HepG2 (cell line): ENCODE measurements around the gene KMT2E. TPM values are rescaled to one million over a fixed set of nuclear protein-coding genes. Genes with fewer than 3 reads are reported as not detected.

Experiments
- ATAC-seq: fragments of 200-7000 bp; cut with Tn5 transposase; 3 replicates; pipeline ENCODE4 v1.9.1; 2020; ENCODE audit warnings: mild to moderate bottlenecking, moderate library complexity
- BruUV-seq: library from RNA; stranded (reverse); fragments of 400-500 nt; replicated peaks from 2 replicates; lab custom pipeline; 2021; lab: Mats Ljungman, UMichigan
- CTCF ChIA-PET: fragments of 300-600 bp; formaldehyde crosslinking; extraction: SDS; loops from one replicate; lab custom pipeline; 2021; ENCODE audit warnings: low total read pairs, inconsistent platforms, low intra/inter-chr PET ratio; lab: Yijun Ruan, JAX
- POLR2A ChIA-PET: fragments of 350-600 bp; sonication (Branson Sonifier 250); formaldehyde crosslinking; loops from one replicate; lab custom pipeline; 2020; ENCODE audit warnings: antibody characterized with exemption, inconsistent platforms; lab: Yijun Ruan, JAX
- DNase-seq: peaks from one replicate; pipeline ENCODE4 v3.0.0-alpha.2; 2015; ENCODE audit warnings: low spot score
- FAIRE-seq: peaks from 3 replicates; lab custom pipeline; 2011; peaks lifted over from hg19 to GRCh38; lab: Jason Lieb, UNC
- H2AFZ ChIP-seq: one replicate; pipeline ENCODE4 v1.6.1; 2011; ENCODE audit warnings: low read length, inconsistent platforms
- H3K27ac ChIP-seq: fragments of 300-600 bp; 3 replicates; pipeline ENCODE4 v1.8.0; 2011; ENCODE audit warnings: mixed run types, mild to moderate bottlenecking, mixed read lengths, low read length, inconsistent platforms; ENCODE audit not compliant: insufficient read depth; ENCODE audit errors: extremely low read length
- H3K27me3 ChIP-seq, 2 experiments: fragments of 200-600 bp in 1 of 2; 2 replicates in 1 of 2; 3 replicates in 1 of 2; pipeline versions ENCODE4 v1.6.0 to v1.8.0; 2011; ENCODE audit warnings: low read length in 2 of 2, mild to moderate bottlenecking in 2 of 2, moderate library complexity in 2 of 2, inconsistent platforms in 1 of 2; ENCODE audit not compliant: insufficient read depth in 2 of 2, control insufficient read depth in 1 of 2
- H3K36me3 ChIP-seq, 2 experiments: fragments of 200-600 bp in 1 of 2; replicated peaks in 1 of 2; 2 replicates in 1 of 2; 3 replicates in 1 of 2; pipeline versions ENCODE4 v1.5.1 to v1.8.0; 2011; ENCODE audit warnings: low read length in 2 of 2, inconsistent platforms in 1 of 2; ENCODE audit not compliant: insufficient read depth in 2 of 2, control insufficient read depth in 1 of 2
- H3K4me1 ChIP-seq: 2 replicates; pipeline ENCODE4 v1.5.1; 2012; ENCODE audit warnings: low read length, inconsistent platforms; ENCODE audit not compliant: insufficient read depth
- H3K4me2 ChIP-seq: 2 replicates; pipeline ENCODE4 v1.6.0; 2011; ENCODE audit warnings: low read depth, low read length, inconsistent platforms
- H3K4me3 ChIP-seq, 3 experiments: fragments of 200-600 bp in 1 of 3; sonication (generic), shearing (Covaris generic) in 1 of 3; replicated peaks in 1 of 3; 2 replicates each; pipeline ENCODE4 v1.5.1; 2011 to 2016; ENCODE audit warnings: low read length in 3 of 3, inconsistent platforms in 2 of 3, low read depth in 2 of 3, mild to moderate bottlenecking in 2 of 3, control low read depth in 1 of 3, mixed read lengths in 1 of 3; ENCODE audit not compliant: insufficient read depth in 1 of 3
- H3K79me2 ChIP-seq: one replicate; pipeline ENCODE4 v1.6.1; 2011; ENCODE audit warnings: low read length, inconsistent platforms; ENCODE audit not compliant: insufficient read depth
- H3K9ac ChIP-seq: 2 replicates; pipeline ENCODE4 v1.6.0; 2011; ENCODE audit warnings: mild to moderate bottlenecking, low read depth, low read length, inconsistent platforms; ENCODE audit not compliant: insufficient read depth
- H3K9me3 ChIP-seq: 2 replicates; pipeline ENCODE4 v1.5.1; 2012; ENCODE audit warnings: mild to moderate bottlenecking, low read length
- H4K20me1 ChIP-seq: 2 replicates; pipeline ENCODE4 v1.6.0; 2011; ENCODE audit warnings: inconsistent platforms, mild to moderate bottlenecking, low read length, moderate library complexity; ENCODE audit not compliant: insufficient read depth
- CAMTA2 ChIP-seq: sonication (generic); formaldehyde crosslinking; IDR thresholded peaks from 2 replicates; pipeline ENCODE4 v1.4.0; 2020; ENCODE audit warnings: mild to moderate bottlenecking, missing genetic modification reagents, borderline replicate concordance
- EHMT2 ChIP-seq: fragments of 200-600 bp; sonication (generic); IDR thresholded peaks from 2 replicates; pipeline ENCODE4 v1.7.0; 2017; ENCODE audit warnings: antibody characterized with exemption, low read depth, low read length, borderline replicate concordance
- HNRNPUL1 ChIP-seq: fragments of 200-400 bp; formaldehyde crosslinking; IDR thresholded peaks from 2 replicates; pipeline ENCODE4 v1.6.1; 2017; ENCODE audit warnings: low read depth, mild to moderate bottlenecking, low read length, moderate library complexity
- KDM4B ChIP-seq: sonication (generic); formaldehyde crosslinking; IDR thresholded peaks from 2 replicates; pipeline ENCODE4 v1.4.0; 2020; ENCODE audit warnings: missing genetic modification reagents
- KLF13 ChIP-seq: sonication (generic); formaldehyde crosslinking; IDR thresholded peaks from 2 replicates; pipeline ENCODE4 v1.4.0; 2020; ENCODE audit warnings: mild to moderate bottlenecking, missing genetic modification reagents
- NCOA1 ChIP-seq: sonication (generic); formaldehyde crosslinking; IDR thresholded peaks from 2 replicates; pipeline ENCODE4 v1.9.0; 2021; ENCODE audit warnings: missing genetic modification reagents
- NR1H2 ChIP-seq: sonication (generic); formaldehyde crosslinking; IDR thresholded peaks from 2 replicates; pipeline ENCODE4 v1.8.1; 2022; ENCODE audit warnings: low read depth, missing genetic modification reagents, borderline replicate concordance
- PAX8 ChIP-seq: sonication (generic); formaldehyde crosslinking; IDR thresholded peaks from 2 replicates; pipeline ENCODE4 v1.8.0; 2022; ENCODE audit warnings: mild to moderate bottlenecking, missing genetic modification reagents, borderline replicate concordance
- PREB ChIP-seq: sonication (generic); formaldehyde crosslinking; IDR thresholded peaks from 2 replicates; pipeline ENCODE4 v1.4.0; 2020; ENCODE audit warnings: missing genetic modification reagents
- PRPF4 ChIP-seq: fragments of 200-400 bp; formaldehyde crosslinking; IDR thresholded peaks from 2 replicates; pipeline ENCODE4 v1.6.1; 2016; ENCODE audit warnings: low read length, low read depth; ENCODE audit not compliant: poor library complexity, severe bottlenecking
- RFXAP ChIP-seq: sonication (generic); formaldehyde crosslinking; IDR thresholded peaks from 2 replicates; pipeline ENCODE4 v1.4.0; 2020; ENCODE audit warnings: missing genetic modification reagents, borderline replicate concordance
- SNRNP70 ChIP-seq: fragments of 200-400 bp; formaldehyde crosslinking; IDR thresholded peaks from 2 replicates; pipeline ENCODE4 v1.6.1; 2017; ENCODE audit warnings: mild to moderate bottlenecking, low read depth, low read length, moderate library complexity
- TAF1 ChIP-seq: sonication (generic); formaldehyde crosslinking; IDR thresholded peaks from 2 replicates; pipeline ENCODE4 v1.4.0; 2020; ENCODE audit warnings: missing genetic modification reagents
- ZC3H13 ChIP-seq: sonication (generic); formaldehyde crosslinking; IDR thresholded peaks from 2 replicates; pipeline ENCODE4 v1.8.1; 2023; ENCODE audit warnings: mild to moderate bottlenecking, missing genetic modification reagents, moderate library complexity
- ZNF280B ChIP-seq: sonication (generic); formaldehyde crosslinking; IDR thresholded peaks from 2 replicates; pipeline ENCODE4 v1.5.0; 2020; ENCODE audit warnings: missing genetic modification reagents, mild to moderate bottlenecking, borderline replicate concordance
- ZNF383 ChIP-seq: sonication (generic); formaldehyde crosslinking; IDR thresholded peaks from 2 replicates; pipeline ENCODE4 v1.4.0; 2020; ENCODE audit warnings: missing genetic modification reagents, mild to moderate bottlenecking, borderline replicate concordance
- ZNF772 ChIP-seq: sonication (generic); formaldehyde crosslinking; IDR thresholded peaks from 2 replicates; pipeline ENCODE4 v1.5.0; 2020; ENCODE audit warnings: mild to moderate bottlenecking, missing genetic modification reagents
- WGBS: methylation state at CpG from one replicate; pipeline ENCODE4 v1.1.6; 2017; ENCODE audit warnings: low lambda C conversion rate; 5-methylcytosine and 5-hydroxymethylcytosine counted together
- in situ Hi-C: cut with HindIII; loops from 2 replicates; pipeline ENCODE4 v1.10.0; 2017; ENCODE audit warnings: low pct_unique_long_range_greater_than_20kb; ENCODE audit not compliant: extremely low pct_ligation_motif_present
- intact Hi-C: fragments of 100-400 bp; cut with micrococcal nuclease; formaldehyde crosslinking; loops from one replicate; pipeline ENCODE4 v1.10.0; 2022; ENCODE audit not compliant: unreplicated experiment
- polyA plus RNA-seq, 8 experiments: library from polyadenylated mRNA; depleted of rRNA in 3 of 8; stranded (reverse) in 7 of 8; unstranded in 1 of 8; fragments of >200 nt; fragmentation: Illumina TruSeq in 4 of 8; extraction: Trizol in 4 of 8; gene quantifications; 2 replicates each; pipeline versions ENCODE4 v1.2.1 to v1.2.3, GENCODE V29; 2011 to 2016; ENCODE audit warnings: low read depth in 4 of 8, missing spikeins in 1 of 8, mixed read lengths in 1 of 8; ENCODE audit not compliant: insufficient read depth in 1 of 8
- total RNA-seq, 5 experiments: library from RNA; depleted of rRNA; stranded (reverse); fragments of >200 nt; fragmentation: Illumina TruSeq; extraction: Trizol; gene quantifications; 2 replicates each; pipeline ENCODE4 v1.2.3, GENCODE V29; 2016; ENCODE audit warnings: low read depth in 1 of 5
- TF ChIP-seq, protein P1 (sequence below): sonication (generic); formaldehyde crosslinking; IDR thresholded peaks from 2 replicates; pipeline ENCODE4 v1.8.0; 2022; ENCODE audit warnings: low read depth, missing genetic modification reagents
- TF ChIP-seq, protein P2 (sequence below): sonication (generic); formaldehyde crosslinking; IDR thresholded peaks from 2 replicates; pipeline ENCODE4 v1.5.1; 2020; ENCODE audit warnings: mild to moderate bottlenecking, missing genetic modification reagents

Gene KMT2E
- total and polyA plus RNA-seq, 2 of the 13 experiments (the other 11 are each of a cell fraction or from before 2014, with no cell fraction given), result 6.3 to 24.4 TPM

GRCh38 chr7:105084581-105084980, 70.6 kb downstream of the KMT2E start:
- H3K27me3 ChIP-seq, result no peaks in the 10 kb centered on the region
- no peak overlapping the region for H3K27ac ChIP-seq
- H3K4me3 ChIP-seq, result no peak overlapping the region
- POLR2A ChIA-PET, result no interaction called here
- H4K20me1 ChIP-seq, result no peaks in the 10 kb centered on the region
- WGBS, result 100% methylated on average over 1 of the region's 1 CpG
- in situ Hi-C loops, result no loop called here
- peaks cover 6 to 60% of the 10 kb centered on the region in 2 experiments for H3K36me3 ChIP-seq
- no peaks in the 10 kb centered on the region for H3K79me2 ChIP-seq
- FAIRE-seq (no peak), DNase-seq (no peak), ATAC-seq (no peak)
- H3K4me2 ChIP-seq, result no peak overlapping the region
- H3K9ac ChIP-seq, result no peak overlapping the region
- intact Hi-C loops, result no loop called here
- no TSS peak for BruUV-seq
- CTCF ChIA-PET, result no interaction called here
- H3K4me1 ChIP-seq, result no peaks in the 10 kb centered on the region
- no peak overlapping the region for H2AFZ ChIP-seq
- no peaks in the 10 kb centered on the region for H3K9me3 ChIP-seq
- no peak for TF ChIP-seq NR1H2 (CRISPR knock-in tag)
- no peak for TF ChIP-seq SNRNP70
- no peak for TF ChIP-seq EHMT2
- TF ChIP-seq PAX8 (CRISPR knock-in tag), result no peak
- no peak for TF ChIP-seq KDM4B
- TF ChIP-seq ZNF772, result no peak
- no peak for TF ChIP-seq CAMTA2
- TF ChIP-seq ZC3H13 (CRISPR knock-in tag), result no peak
- no peak for TF ChIP-seq HNRNPUL1
- TF ChIP-seq PREB (CRISPR knock-in tag), result no peak
- no peak for TF ChIP-seq PRPF4
- no peak for TF ChIP-seq NCOA1 (CRISPR knock-in tag)
- TF ChIP-seq, protein P1, sequence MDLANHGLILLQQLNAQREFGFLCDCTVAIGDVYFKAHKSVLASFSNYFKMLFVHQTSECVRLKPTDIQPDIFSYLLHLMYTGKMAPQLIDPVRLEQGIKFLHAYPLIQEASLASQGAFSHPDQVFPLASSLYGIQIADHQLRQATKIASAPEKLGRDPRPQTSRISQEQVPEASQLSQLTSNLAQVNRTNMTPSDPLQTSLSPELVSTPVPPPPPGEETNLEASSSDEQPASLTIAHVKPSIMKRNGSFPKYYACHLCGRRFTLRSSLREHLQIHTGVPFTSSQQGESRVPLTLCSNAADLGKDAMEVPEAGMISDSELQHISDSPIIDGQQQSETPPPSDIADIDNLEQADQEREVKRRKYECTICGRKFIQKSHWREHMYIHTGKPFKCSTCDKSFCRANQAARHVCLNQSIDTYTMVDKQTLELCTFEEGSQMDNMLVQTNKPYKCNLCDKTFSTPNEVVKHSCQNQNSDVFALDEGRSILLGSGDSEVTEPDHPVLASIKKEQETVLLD (CRISPR knock-in tag), result no peak
- no peak for TF ChIP-seq ZNF280B
- TF ChIP-seq KLF13 (CRISPR knock-in tag), result no peak
- no peak for TF ChIP-seq RFXAP (CRISPR knock-in tag)
- TF ChIP-seq TAF1 (CRISPR knock-in tag), result no peak
- no peak for TF ChIP-seq ZNF383
- TF ChIP-seq, protein P2, sequence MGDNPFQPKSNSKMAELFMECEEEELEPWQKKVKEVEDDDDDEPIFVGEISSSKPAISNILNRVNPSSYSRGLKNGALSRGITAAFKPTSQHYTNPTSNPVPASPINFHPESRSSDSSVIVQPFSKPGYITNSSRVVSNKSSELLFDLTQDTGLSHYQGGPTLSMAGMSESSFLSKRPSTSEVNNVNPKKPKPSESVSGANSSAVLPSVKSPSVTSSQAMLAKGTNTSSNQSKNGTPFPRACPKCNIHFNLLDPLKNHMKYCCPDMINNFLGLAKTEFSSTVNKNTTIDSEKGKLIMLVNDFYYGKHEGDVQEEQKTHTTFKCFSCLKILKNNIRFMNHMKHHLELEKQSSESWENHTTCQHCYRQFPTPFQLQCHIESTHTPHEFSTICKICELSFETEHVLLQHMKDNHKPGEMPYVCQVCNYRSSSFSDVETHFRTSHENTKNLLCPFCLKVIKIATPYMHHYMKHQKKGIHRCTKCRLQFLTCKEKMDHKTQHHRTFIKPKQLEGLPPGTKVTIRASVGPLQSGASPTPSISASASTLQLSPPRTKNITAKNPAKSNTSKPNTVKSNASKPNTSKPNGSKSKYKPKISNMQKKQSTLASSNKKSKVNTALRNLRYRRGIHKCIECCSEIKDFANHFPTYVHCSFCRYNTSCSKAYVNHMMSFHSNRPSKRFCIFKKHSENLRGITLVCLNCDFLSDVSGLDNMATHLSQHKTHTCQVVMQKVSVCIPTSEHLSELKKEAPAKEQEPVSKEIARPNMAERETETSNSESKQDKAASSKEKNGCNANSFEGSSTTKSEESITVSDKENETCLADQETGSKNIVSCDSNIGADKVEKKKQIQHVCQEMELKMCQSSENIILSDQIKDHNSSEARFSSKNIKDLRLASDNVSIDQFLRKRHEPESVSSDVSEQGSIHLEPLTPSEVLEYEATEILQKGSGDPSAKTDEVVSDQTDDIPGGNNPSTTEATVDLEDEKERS (CRISPR knock-in tag), result no peak
